Trophoblast cell (in vitro differentiated cells and primary cell): Measurements from ENCODE around the gene MTMR4.
A peak's percentile ranks its signal among the peaks of the same experiment; 100 is the strongest.

Source experiments
- DNase-seq, 2 donors: peaks; one replicate each; pipeline ENCODE4 v3.0.0-alpha.2; 2016
- H2AFZ ChIP-seq: 2 replicates; pipeline ENCODE4 v1.6.1; 2013; ENCODE audit warnings: low read length, moderate library complexity, mild to moderate bottlenecking; ENCODE audit not compliant: insufficient read depth, poor library complexity
- H2AK5ac ChIP-seq: 2 replicates; pipeline ENCODE4 v1.6.1; 2013; ENCODE audit warnings: mild to moderate bottlenecking, low read length
- H2BK120ac ChIP-seq: 2 replicates; pipeline ENCODE4 v1.6.1; 2013; ENCODE audit warnings: low read length, mild to moderate bottlenecking, moderate library complexity; ENCODE audit not compliant: insufficient read depth, poor library complexity
- H2BK12ac ChIP-seq: 2 replicates; pipeline ENCODE4 v1.6.1; 2013; ENCODE audit warnings: mild to moderate bottlenecking, low read length, moderate library complexity
- H2BK5ac ChIP-seq: 2 replicates; pipeline ENCODE4 v1.6.1; 2013; ENCODE audit warnings: low read length, low read depth, moderate library complexity, mild to moderate bottlenecking; ENCODE audit not compliant: poor library complexity
- H3K14ac ChIP-seq: 2 replicates; pipeline ENCODE4 v1.6.1; 2013; ENCODE audit warnings: mild to moderate bottlenecking, low read length
- H3K18ac ChIP-seq: 2 replicates; pipeline ENCODE4 v1.6.1; 2013; ENCODE audit warnings: mild to moderate bottlenecking, low read length
- H3K23ac ChIP-seq: 2 replicates; pipeline ENCODE4 v1.6.1; 2013; ENCODE audit warnings: low read length
- H3K27ac ChIP-seq: 2 replicates; pipeline ENCODE4 v1.5.1; 2013; ENCODE audit warnings: low read depth, mild to moderate bottlenecking, inconsistent platforms, low read length, moderate library complexity
- H3K27me3 ChIP-seq: 2 replicates; pipeline ENCODE4 v1.6.1; 2013; ENCODE audit warnings: inconsistent platforms, mild to moderate bottlenecking, low read length, moderate library complexity; ENCODE audit not compliant: insufficient read depth
- H3K36me3 ChIP-seq, 2 experiments: 1 replicate in 1 of 2; 2 replicates in 1 of 2; pipeline ENCODE4 v1.6.1; 2013; ENCODE audit warnings: low read length in 2 of 2, mild to moderate bottlenecking in 2 of 2, moderate library complexity in 1 of 2; ENCODE audit not compliant: insufficient read depth in 2 of 2, control insufficient read depth in 1 of 2
- H3K4ac ChIP-seq: 2 replicates; pipeline ENCODE4 v1.6.1; 2013; ENCODE audit warnings: low read depth, mild to moderate bottlenecking, low read length, moderate library complexity
- H3K4me1 ChIP-seq, 2 experiments: 1 replicate in 1 of 2; 2 replicates in 1 of 2; pipeline ENCODE4 v1.6.1; 2013; ENCODE audit warnings: low read length in 2 of 2, mild to moderate bottlenecking in 2 of 2, moderate library complexity in 1 of 2; ENCODE audit not compliant: insufficient read depth in 2 of 2, control insufficient read depth in 1 of 2
- H3K4me2 ChIP-seq: 2 replicates; pipeline ENCODE4 v1.6.1; 2013; ENCODE audit warnings: inconsistent platforms, mild to moderate bottlenecking, low read length, moderate library complexity
- H3K4me3 ChIP-seq: 2 replicates; pipeline ENCODE4 v1.5.1; 2013; ENCODE audit warnings: mild to moderate bottlenecking, low read depth, low read length, inconsistent platforms
- H3K79me1 ChIP-seq: one replicate; pipeline ENCODE4 v1.6.1; 2013; ENCODE audit warnings: low read length
- H3K79me2 ChIP-seq: 2 replicates; pipeline ENCODE4 v1.6.1; 2013; ENCODE audit warnings: low read length, mild to moderate bottlenecking; ENCODE audit not compliant: control insufficient read depth, insufficient read depth, poor library complexity
- H3K9ac ChIP-seq: 2 replicates; pipeline ENCODE4 v1.6.1; 2013; ENCODE audit warnings: mild to moderate bottlenecking, low read length
- H3K9me3 ChIP-seq: 2 replicates; pipeline ENCODE4 v1.6.1; 2013; ENCODE audit warnings: low read depth, mild to moderate bottlenecking, control low read depth, inconsistent platforms, low read length; ENCODE audit not compliant: insufficient read depth
- H4K12ac ChIP-seq: 2 replicates; pipeline ENCODE4 v1.6.1; 2013; ENCODE audit warnings: low read depth, mild to moderate bottlenecking, low read length, moderate library complexity
- H4K8ac ChIP-seq: 2 replicates; pipeline ENCODE4 v1.6.1; 2013; ENCODE audit warnings: low read depth, mild to moderate bottlenecking, low read length, moderate library complexity
- H4K91ac ChIP-seq: one replicate; pipeline ENCODE4 v1.6.1; 2013; ENCODE audit warnings: low read depth, mild to moderate bottlenecking, low read length, moderate library complexity
- WGBS: extraction: QIAGEN DNeasy Blood & Tissue Kit; methylation state at CpG from one replicate; pipeline ENCODE4 v1.1.7; 2013; ENCODE audit warnings: missing lambda C conversion rate; ENCODE audit not compliant: insufficient read length, insufficient coverage; ENCODE audit errors: extremely low coverage; 5-methylcytosine and 5-hydroxymethylcytosine counted together

Gene MTMR4

DNA sequence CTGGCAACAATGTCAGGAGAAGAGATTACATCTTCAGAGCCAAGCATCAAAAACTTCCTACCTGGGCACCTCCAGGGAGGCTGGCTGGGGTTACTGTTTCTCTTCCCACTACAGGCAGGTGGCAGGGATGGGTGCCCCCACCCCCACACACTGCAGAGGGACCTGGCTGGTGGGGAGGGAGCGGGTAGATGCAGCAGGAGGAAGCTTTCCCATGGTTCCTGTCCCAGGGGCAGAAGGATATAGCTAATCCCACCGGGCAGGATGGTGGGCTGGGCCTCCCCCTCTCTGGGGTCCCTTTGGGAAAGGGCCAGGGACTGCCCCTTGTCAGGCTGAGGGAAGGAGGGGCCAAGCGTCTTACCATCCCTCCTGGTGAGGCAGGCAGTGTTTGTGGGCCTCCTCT is 16.7 kb upstream of the MTMR4 start:
- H4K91ac ChIP-seq = no peak overlapping the region
- WGBS = no CpG with 5 or more reads among the region's 3 CpGs

GRCh38 chr17:58530655-58531054 is 16.2 kb upstream of the MTMR4 start:
- Histone ChIP-seq H2BK120ac (no peak overlapping the region), H3K79me2 (no peaks in the 10 kb centered on the region), H4K12ac (no peak overlapping the region), H3K27me3 (peaks cover 16% of the 10 kb centered on the region), H3K27ac (no peak overlapping the region), H3K4me3 (no peak overlapping the region), H3K23ac (no peak overlapping the region), H3K18ac (no peak overlapping the region), H4K8ac (no peak overlapping the region), H3K9ac (no peak overlapping the region), H3K9me3 (no peaks in the 10 kb centered on the region), H2AK5ac (no peak overlapping the region), H3K4ac (no peak overlapping the region), H2BK5ac (no peak overlapping the region), H3K79me1 (no peaks in the 10 kb centered on the region), H3K36me3 (no peaks in the 10 kb centered on the region), H3K14ac (no peak overlapping the region), H2BK12ac (no peak overlapping the region), H2AFZ (no peak overlapping the region), H4K91ac (no peak overlapping the region), H3K4me2 (no peak overlapping the region), H3K4me1 (peaks cover 9 to 24% of the 10 kb centered on the region in 2 experiments)
- DNase-seq = no peak
- WGBS = no CpG with 5 or more reads among the region's 2 CpGs

More for the DNA sequence above, 16.7 kb upstream of the MTMR4 start:
- H3K79me1 ChIP-seq = no peaks in the 10 kb centered on the region
- no peak overlapping the region for H2AK5ac ChIP-seq
- H2BK12ac ChIP-seq = no peak overlapping the region
- peaks cover 16% of the 10 kb centered on the region for H3K27me3 ChIP-seq
- no peak overlapping the region for H3K27ac ChIP-seq
- peaks cover 9 to 25% of the 10 kb centered on the region in 2 experiments for H3K4me1 ChIP-seq
- no peak overlapping the region for H3K18ac ChIP-seq
- H3K4me3 ChIP-seq = no peak overlapping the region
- no peak overlapping the region for H2AFZ ChIP-seq
- no peak overlapping the region for H2BK5ac ChIP-seq
- H3K14ac ChIP-seq = no peak overlapping the region
- no peak overlapping the region for H4K12ac ChIP-seq
- DNase-seq = no peak
- H3K79me2 ChIP-seq = no peaks in the 10 kb centered on the region
- no peaks in the 10 kb centered on the region for H3K9me3 ChIP-seq
- H2BK120ac ChIP-seq = no peak overlapping the region
- no peak overlapping the region for H4K8ac ChIP-seq
- H3K9ac ChIP-seq = no peak overlapping the region
- H3K4ac ChIP-seq = no peak overlapping the region
- H3K4me2 ChIP-seq = peak overlapping the region; percentile 81
- H3K36me3 ChIP-seq = no peaks in the 10 kb centered on the region
- no peak overlapping the region for H3K23ac ChIP-seq

GRCh38 chr17:58529275-58529674 is 14.8 kb upstream of the MTMR4 start:
- no peak for DNase-seq
- H2BK12ac ChIP-seq = no peak overlapping the region
- H3K4me1 ChIP-seq = peaks cover 16 to 24% of the 10 kb centered on the region in 2 experiments
- H4K12ac ChIP-seq = no peak overlapping the region
- H4K91ac ChIP-seq = no peak overlapping the region
- H2BK5ac ChIP-seq = no peak overlapping the region
- no peak overlapping the region for H2BK120ac ChIP-seq
- H3K23ac ChIP-seq = no peak overlapping the region
- H3K27ac ChIP-seq = no peak overlapping the region
- H3K79me1 ChIP-seq = peaks cover 2% of the 10 kb centered on the region
- H2AFZ ChIP-seq = no peak overlapping the region
- H3K4me3 ChIP-seq = no peak overlapping the region
- H3K36me3 ChIP-seq = no peaks in the 10 kb centered on the region
- no peak overlapping the region for H3K4me2 ChIP-seq
- no peak overlapping the region for H3K18ac ChIP-seq
- no peaks in the 10 kb centered on the region for H3K9me3 ChIP-seq
- WGBS = no CpG with 5 or more reads among the region's 1 CpG
- H3K4ac ChIP-seq = no peak overlapping the region
- H3K27me3 ChIP-seq = peaks cover 16% of the 10 kb centered on the region
- no peak overlapping the region for H4K8ac ChIP-seq
- H2AK5ac ChIP-seq = no peak overlapping the region
- H3K79me2 ChIP-seq = no peaks in the 10 kb centered on the region
- H3K9ac ChIP-seq = no peak overlapping the region
- no peak overlapping the region for H3K14ac ChIP-seq

DNA sequence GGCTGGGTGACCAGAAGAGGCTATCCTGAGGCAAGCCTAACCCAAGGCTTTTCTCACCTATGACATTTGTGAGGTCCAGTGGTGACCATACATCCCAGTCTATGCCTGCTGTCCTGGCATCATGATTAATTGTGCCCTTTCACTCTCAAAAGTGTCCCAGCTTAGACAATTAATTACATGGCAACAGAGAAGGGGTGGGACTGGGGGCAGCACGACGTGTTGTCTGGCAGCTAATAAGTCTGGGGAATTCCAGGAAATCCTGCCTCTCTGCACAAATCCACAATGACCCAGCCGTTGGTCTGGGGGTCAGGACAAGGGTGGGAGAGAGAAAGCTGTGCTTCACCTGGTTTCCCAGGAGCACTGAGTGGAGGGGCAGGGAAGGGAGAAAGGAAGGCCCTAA is 14.0 kb upstream of the MTMR4 start:
- Histone ChIP-seq H3K27ac (no peak overlapping the region), H3K4ac (no peak overlapping the region), H3K18ac (no peak overlapping the region), H3K23ac (no peak overlapping the region), H4K12ac (no peak overlapping the region), H3K79me2 (no peaks in the 10 kb centered on the region), H2BK120ac (no peak overlapping the region), H3K9me3 (no peaks in the 10 kb centered on the region), H3K79me1 (peaks cover 2% of the 10 kb centered on the region), H2BK12ac (no peak overlapping the region), H2BK5ac (no peak overlapping the region), H3K27me3 (peaks cover 16% of the 10 kb centered on the region), H3K4me3 (no peak overlapping the region), H3K4me1 (peaks cover 16 to 23% of the 10 kb centered on the region in 2 experiments), H2AFZ (no peak overlapping the region), H4K8ac (no peak overlapping the region), H3K36me3 (no peaks in the 10 kb centered on the region), H4K91ac (no peak overlapping the region), H3K9ac (no peak overlapping the region), H2AK5ac (no peak overlapping the region), H3K14ac (no peak overlapping the region), H3K4me2 (no peak overlapping the region)
- no peak for DNase-seq
- no CpG with 5 or more reads among the region's 3 CpGs for WGBS
